A549 (cell line): Measurements from ENCODE around the gene PRKG1.

Experiments
- HDAC2 ChIP-seq: fragments of 200-600 bp; sonication (generic); IDR thresholded peaks from 2 replicates; pipeline ENCODE4 v1.6.1; 2016
- TP53 ChIP-seq: fragments of 250-450 bp; sonication (Bioruptor Pico); IDR thresholded peaks from 2 replicates; pipeline ENCODE4 v1.5.0; 2021; ENCODE audit warnings: mild to moderate bottlenecking, moderate library complexity

GRCh38 chr10:51789118-51789517, 714.8 kb downstream of the PRKG1 start:
- no peak for TF ChIP-seq HDAC2
- TF ChIP-seq TP53 (CRISPR knock-in tag): no peak
